ENCODE results near the gene SKAP2. TPM values are rescaled to one million over a fixed set of nuclear protein-coding genes. Genes with fewer than 3 reads are reported as not detected.

SKAP2 gene
- total and polyA plus RNA-seq, 10 of the 15 experiments (the other 5 are each of a cell fraction or from before 2014, with no cell fraction given), result 10.9 to 40.6 (median 23.5) TPM

DNA sequence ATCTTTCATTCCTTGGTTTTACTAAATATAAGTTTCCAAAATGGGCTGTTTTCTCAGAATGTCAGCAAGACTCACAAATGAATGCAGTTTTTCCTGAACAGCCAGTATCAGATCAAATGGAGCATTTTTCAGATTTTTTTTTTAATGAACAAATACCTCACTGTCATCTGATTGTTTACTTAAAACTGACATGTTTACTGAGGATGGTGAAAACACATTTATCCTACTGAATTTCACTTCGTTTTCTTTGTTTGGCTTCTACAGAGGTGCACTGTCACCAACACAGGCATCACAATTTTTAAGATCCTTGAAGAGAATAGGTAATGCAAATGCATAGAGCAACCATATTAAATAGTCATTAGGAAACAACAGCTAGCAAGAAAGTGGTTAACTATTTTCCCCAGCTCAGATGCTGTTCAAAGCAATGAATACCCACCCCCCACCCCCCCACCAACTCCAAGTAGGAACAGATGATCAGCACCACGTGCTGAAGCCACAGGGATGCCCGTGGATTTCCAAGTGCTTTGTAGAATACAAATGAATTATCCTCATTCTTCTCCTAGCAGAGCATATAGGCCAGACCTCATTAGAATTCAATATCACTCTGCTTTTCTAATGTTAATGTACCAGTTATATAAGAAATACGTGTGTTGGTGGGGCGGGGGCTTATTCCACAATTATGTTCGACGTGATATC is 205.9 kb downstream of the SKAP2 start:
- Histone ChIP-seq H3K27ac (ENCODE audit: control insufficient read depth, insufficient read depth) (no peak overlapping the region), H3K9ac (ENCODE audit: control insufficient read depth, insufficient read depth, low read length) (no peak overlapping the region), H3K27me3 (replicated peaks in 1 of 2; ENCODE audit: control insufficient read depth in 2 of 2, insufficient read depth in 2 of 2, low read length in 1 of 2) (no peaks in the 10 kb centered on the region), H2AFZ (ENCODE audit: control insufficient read depth, low read depth, low read length) (no peak overlapping the region), H3K4me3 (no peak overlapping the region), H3K4me2 (ENCODE audit: control insufficient read depth, insufficient read depth) (no peak overlapping the region), H3K4me1 (ENCODE audit: control insufficient read depth, insufficient read depth, low read length) (no peaks in the 10 kb centered on the region), H4K20me1 (ENCODE audit: control insufficient read depth, insufficient read depth) (no peaks in the 10 kb centered on the region), H3K9me3 (replicated peaks; ENCODE audit: control insufficient read depth, insufficient read depth, low read length) (no peaks in the 10 kb centered on the region), H3K36me3 (ENCODE audit: control insufficient read depth in 2 of 2, insufficient read depth in 2 of 2, low read length in 1 of 2) (no peaks in the 10 kb centered on the region), H3K79me2 (ENCODE audit: control insufficient read depth, insufficient read depth, low read length) (no peaks in the 10 kb centered on the region)
- intact Hi-C loops (cut with micrococcal nuclease; ENCODE audit: unreplicated experiment) (no loop called here), in situ Hi-C loops (cut with MboI) (no loop called here)
- FAIRE-seq (no peak), DNase-seq (ENCODE audit: low read depth, low spot score) (no peak), ATAC-seq (no peak)
- ChIA-PET POLR2A (no interaction called here), CTCF (interaction anchor here (2.0 kb wide), 1 partner anchor 289 kb away, joined by 13 read pairs; no protein-coding TSS in a partner anchor), SMC1A (ENCODE audit: uncharacterized antibody, unreplicated experiment) (no interaction called here), RAD21 (ENCODE audit: unreplicated experiment) (no interaction called here)
- no TSS peak for BruUV-seq (replicated peaks)
- no peak for TF ChIP-seq HCFC1 (IDR thresholded peaks at IDR 0.05; ENCODE audit: low read length)
- TF ChIP-seq BACH1 (IDR thresholded peaks at IDR 0.05; ENCODE audit: borderline replicate concordance), result no peak
- WGBS (ENCODE audit: insufficient coverage, insufficient replicate concordance, low lambda C conversion rate, missing lambda C conversion rate), result 75% methylated on average over 7 of the region's 7 CpGs

DNA sequence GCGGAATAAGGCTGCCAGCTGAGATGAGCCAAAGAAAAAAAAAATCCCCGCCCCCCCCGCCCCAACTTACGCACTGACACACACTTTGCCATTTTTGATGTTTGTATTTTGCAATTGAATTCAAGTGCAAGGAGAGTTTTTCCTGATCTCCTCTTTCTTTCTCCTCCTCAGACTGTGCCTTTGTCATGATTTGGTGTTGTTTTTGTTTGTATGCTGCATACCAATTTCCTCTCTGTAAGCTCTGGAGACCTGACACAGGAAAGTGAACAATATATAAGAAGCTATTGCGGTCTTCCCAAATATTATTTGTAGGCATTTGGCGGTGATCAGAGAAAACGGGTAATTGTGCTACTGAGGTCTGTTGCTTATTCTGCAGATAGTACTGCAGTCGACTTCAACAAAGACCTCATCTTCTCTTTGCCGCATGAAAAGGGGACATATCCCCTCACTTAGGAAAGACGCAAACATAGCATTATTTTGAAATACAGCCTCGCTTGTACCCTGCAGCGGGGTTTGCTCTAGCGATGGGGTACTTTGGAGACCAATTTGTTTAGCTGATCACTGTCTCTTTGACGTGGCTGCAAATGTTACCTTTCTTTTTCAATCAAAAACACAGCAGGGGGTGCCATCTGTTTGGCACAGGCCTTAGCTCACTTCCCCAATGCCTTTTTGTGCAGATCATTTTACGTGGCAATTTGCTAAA is 206.6 kb downstream of the SKAP2 start:
- H3K27me3 ChIP-seq (replicated peaks in 1 of 2; ENCODE audit: control insufficient read depth in 2 of 2, insufficient read depth in 2 of 2, low read length in 1 of 2), result no peaks in the 10 kb centered on the region
- H3K9me3 ChIP-seq (replicated peaks; ENCODE audit: control insufficient read depth, insufficient read depth, low read length), result no peaks in the 10 kb centered on the region
- no peak overlapping the region for H2AFZ ChIP-seq (ENCODE audit: control insufficient read depth, low read depth, low read length)
- 70% methylated on average over 15 of the region's 15 CpGs for WGBS (ENCODE audit: insufficient coverage, insufficient replicate concordance, low lambda C conversion rate, missing lambda C conversion rate)
- no peaks in the 10 kb centered on the region for H4K20me1 ChIP-seq (ENCODE audit: control insufficient read depth, insufficient read depth)
- H3K27ac ChIP-seq (ENCODE audit: control insufficient read depth, insufficient read depth), result no peak overlapping the region
- H3K4me3 ChIP-seq, result no peak overlapping the region
- H3K9ac ChIP-seq (ENCODE audit: control insufficient read depth, insufficient read depth, low read length), result no peak overlapping the region
- no peak for ATAC-seq
- H3K4me1 ChIP-seq (ENCODE audit: control insufficient read depth, insufficient read depth, low read length), result no peaks in the 10 kb centered on the region
- H3K79me2 ChIP-seq (ENCODE audit: control insufficient read depth, insufficient read depth, low read length), result no peaks in the 10 kb centered on the region
- in situ Hi-C loops (cut with MboI) (no loop called here), intact Hi-C loops (cut with micrococcal nuclease; ENCODE audit: unreplicated experiment) (no loop called here)
- FAIRE-seq, result no peak
- ChIA-PET RAD21 (ENCODE audit: unreplicated experiment) (interaction anchor here (1.9 kb wide), 1 partner anchor 288 kb away, joined by 5 read pairs; no protein-coding TSS in a partner anchor), SMC1A (ENCODE audit: uncharacterized antibody, unreplicated experiment) (interaction anchor here (1.0 kb wide), 1 partner anchor 288 kb away, joined by 3 read pairs; no protein-coding TSS in a partner anchor), CTCF (interaction anchor here (0.9 kb wide), 1 partner anchor 10 kb away, joined by 3 read pairs; no protein-coding TSS in a partner anchor), POLR2A (no interaction called here)
- no peak overlapping the region for H3K4me2 ChIP-seq (ENCODE audit: control insufficient read depth, insufficient read depth)
- no TSS peak for BruUV-seq (replicated peaks)
- no peak for DNase-seq (ENCODE audit: low read depth, low spot score)
- H3K36me3 ChIP-seq (ENCODE audit: control insufficient read depth in 2 of 2, insufficient read depth in 2 of 2, low read length in 1 of 2), result no peaks in the 10 kb centered on the region
- TF ChIP-seq, protein P1, sequence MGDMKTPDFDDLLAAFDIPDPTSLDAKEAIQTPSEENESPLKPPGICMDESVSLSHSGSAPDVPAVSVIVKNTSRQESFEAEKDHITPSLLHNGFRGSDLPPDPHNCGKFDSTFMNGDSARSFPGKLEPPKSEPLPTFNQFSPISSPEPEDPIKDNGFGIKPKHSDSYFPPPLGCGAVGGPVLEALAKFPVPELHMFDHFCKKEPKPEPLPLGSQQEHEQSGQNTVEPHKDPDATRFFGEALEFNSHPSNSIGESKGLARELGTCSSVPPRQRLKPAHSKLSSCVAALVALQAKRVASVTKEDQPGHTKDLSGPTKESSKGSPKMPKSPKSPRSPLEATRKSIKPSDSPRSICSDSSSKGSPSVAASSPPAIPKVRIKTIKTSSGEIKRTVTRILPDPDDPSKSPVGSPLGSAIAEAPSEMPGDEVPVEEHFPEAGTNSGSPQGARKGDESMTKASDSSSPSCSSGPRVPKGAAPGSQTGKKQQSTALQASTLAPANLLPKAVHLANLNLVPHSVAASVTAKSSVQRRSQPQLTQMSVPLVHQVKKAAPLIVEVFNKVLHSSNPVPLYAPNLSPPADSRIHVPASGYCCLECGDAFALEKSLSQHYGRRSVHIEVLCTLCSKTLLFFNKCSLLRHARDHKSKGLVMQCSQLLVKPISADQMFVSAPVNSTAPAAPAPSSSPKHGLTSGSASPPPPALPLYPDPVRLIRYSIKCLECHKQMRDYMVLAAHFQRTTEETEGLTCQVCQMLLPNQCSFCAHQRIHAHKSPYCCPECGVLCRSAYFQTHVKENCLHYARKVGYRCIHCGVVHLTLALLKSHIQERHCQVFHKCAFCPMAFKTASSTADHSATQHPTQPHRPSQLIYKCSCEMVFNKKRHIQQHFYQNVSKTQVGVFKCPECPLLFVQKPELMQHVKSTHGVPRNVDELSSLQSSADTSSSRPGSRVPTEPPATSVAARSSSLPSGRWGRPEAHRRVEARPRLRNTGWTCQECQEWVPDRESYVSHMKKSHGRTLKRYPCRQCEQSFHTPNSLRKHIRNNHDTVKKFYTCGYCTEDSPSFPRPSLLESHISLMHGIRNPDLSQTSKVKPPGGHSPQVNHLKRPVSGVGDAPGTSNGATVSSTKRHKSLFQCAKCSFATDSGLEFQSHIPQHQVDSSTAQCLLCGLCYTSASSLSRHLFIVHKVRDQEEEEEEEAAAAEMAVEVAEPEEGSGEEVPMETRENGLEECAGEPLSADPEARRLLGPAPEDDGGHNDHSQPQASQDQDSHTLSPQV (IDR thresholded peaks at IDR 0.05), result no peak
- TF ChIP-seq GATAD2B (conservative IDR thresholded peaks at IDR 0.05; ENCODE audit: low read depth), result no peak
- TF ChIP-seq, protein P2, sequence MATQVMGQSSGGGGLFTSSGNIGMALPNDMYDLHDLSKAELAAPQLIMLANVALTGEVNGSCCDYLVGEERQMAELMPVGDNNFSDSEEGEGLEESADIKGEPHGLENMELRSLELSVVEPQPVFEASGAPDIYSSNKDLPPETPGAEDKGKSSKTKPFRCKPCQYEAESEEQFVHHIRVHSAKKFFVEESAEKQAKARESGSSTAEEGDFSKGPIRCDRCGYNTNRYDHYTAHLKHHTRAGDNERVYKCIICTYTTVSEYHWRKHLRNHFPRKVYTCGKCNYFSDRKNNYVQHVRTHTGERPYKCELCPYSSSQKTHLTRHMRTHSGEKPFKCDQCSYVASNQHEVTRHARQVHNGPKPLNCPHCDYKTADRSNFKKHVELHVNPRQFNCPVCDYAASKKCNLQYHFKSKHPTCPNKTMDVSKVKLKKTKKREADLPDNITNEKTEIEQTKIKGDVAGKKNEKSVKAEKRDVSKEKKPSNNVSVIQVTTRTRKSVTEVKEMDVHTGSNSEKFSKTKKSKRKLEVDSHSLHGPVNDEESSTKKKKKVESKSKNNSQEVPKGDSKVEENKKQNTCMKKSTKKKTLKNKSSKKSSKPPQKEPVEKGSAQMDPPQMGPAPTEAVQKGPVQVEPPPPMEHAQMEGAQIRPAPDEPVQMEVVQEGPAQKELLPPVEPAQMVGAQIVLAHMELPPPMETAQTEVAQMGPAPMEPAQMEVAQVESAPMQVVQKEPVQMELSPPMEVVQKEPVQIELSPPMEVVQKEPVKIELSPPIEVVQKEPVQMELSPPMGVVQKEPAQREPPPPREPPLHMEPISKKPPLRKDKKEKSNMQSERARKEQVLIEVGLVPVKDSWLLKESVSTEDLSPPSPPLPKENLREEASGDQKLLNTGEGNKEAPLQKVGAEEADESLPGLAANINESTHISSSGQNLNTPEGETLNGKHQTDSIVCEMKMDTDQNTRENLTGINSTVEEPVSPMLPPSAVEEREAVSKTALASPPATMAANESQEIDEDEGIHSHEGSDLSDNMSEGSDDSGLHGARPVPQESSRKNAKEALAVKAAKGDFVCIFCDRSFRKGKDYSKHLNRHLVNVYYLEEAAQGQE (IDR thresholded peaks at IDR 0.05; ENCODE audit: low read depth, low read length), result no peak
- TF ChIP-seq EGR1 (IDR thresholded peaks at IDR 0.05; ENCODE audit: borderline replicate concordance in 1 of 2, low read depth in 2 of 2, low read length in 2 of 2), result no peak

Measured in GM12878 (cell line).